Measurements from ENCODE around the gene ZNF22.
"Not testable (repeated sequence)": the region's sequence is repeated elsewhere in the genome, so short reads cannot be mapped to it uniquely, and the experiment has no call there.

ZNF22 gene

DNA sequence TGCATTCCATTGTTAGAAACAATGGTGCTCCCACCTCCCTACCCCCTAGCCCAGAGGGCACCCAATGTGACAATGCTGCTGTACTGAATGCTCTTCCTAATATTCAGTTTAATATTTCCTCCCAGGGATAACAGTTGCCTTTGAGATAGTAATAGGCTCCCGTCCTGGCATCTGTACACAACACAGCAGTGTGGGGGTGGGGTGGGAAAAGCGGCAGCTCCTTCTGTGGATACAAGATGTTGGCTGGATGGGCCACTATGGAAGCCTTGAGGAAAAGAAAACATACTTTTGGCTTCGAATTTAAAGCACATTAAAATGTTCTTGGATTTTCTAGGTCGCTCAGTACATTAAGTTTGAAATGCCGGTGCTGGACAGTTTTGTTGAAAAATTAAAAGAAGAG lies 9.2 kb upstream of the ZNF22 start:
- no peak for DNase-seq (ENCODE audit: low spot score)

DNA sequence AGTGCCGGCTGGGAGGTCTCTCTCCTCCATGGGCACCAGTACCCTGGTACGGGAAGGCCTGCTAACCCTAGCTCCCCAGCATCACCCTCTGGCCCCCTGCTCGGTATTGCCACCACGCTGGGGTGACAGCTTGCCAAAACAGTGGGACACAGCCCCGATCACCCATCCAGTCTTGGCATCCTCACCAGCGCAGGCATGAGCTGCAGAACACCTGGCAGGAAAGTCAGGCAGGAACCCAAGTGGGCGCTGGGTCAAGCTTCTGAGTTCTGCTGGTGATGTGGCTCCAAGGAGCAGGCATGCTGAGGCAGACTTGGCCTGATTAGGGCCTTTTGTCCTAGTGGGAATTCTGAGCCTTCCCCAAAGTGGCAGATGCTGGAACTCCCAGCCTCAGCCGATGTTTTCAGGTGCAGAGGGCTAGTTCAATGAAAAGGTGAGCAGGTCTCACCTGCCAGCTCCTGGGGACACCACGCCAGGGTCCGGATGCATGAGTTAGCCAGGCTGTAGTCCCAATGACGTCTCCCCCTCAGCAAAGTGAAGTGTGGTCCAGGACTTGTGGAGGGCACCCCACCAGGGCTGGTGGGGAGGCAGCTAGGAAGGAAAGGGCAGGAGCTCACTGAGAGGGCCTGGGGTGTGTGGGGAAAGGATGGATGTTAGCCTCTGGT lies 8.5 kb upstream of the ZNF22 start:
- no peak for DNase-seq (ENCODE audit: low spot score)

DNA sequence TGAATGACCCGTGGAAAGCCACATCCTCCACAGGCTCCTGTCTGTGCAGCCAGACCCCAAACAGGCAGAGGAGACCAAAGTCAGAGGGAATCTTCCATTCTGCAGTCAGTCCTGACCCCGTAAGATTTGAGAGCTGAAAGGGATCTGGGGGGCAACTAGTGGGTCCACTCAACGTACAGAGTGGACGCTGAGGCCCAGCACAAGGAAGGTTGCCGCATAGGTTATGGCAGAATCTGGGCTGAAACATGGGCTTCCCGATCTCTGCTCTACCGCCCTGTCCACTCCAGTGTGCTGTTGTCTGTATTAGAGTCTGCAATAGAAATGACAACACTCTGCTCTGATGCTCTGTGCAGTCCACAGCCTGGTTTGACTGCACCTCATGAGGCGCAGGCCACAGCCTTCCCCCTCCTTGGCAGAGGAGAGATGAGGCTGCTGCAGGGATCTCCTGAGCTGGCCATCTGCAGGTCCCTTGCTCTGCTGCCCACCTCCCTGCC lies 7.9 kb upstream of the ZNF22 start:
- no peak for DNase-seq (ENCODE audit: low spot score)

DNA sequence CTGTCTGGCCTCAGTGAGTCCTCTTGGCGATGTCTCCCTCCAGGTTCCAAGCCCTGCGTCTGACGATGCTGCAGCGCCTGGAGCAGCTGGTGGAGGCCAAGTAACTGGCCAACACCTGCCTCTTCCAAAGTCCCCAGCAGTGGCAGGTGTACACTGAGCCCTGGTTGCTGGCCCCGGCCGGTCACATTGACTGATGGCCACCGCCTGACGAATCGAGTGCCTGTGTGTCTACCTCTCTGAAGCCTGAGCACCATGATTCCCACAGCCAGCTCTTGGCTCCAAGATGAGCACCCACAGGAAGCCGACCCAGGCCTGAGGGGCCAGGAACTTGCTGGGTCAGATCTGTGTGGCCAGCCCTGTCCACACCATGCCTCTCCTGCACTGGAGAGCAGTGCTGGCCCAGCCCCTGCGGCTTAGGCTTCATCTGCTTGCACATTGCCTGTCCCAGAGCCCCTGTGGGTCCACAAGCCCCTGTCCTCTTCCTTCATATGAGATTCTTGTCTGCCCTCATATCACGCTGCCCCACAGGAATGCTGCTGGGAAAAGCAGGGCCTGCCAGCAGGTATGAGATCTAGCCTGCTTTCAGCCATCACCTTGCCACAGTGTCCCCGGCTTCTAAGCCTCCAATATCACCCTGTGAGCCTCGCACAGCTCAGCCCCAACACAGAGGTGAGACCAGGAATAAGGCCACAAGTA lies 7.3 kb upstream of the ZNF22 start:
- DNase-seq (ENCODE audit: low spot score), result no peak

DNA sequence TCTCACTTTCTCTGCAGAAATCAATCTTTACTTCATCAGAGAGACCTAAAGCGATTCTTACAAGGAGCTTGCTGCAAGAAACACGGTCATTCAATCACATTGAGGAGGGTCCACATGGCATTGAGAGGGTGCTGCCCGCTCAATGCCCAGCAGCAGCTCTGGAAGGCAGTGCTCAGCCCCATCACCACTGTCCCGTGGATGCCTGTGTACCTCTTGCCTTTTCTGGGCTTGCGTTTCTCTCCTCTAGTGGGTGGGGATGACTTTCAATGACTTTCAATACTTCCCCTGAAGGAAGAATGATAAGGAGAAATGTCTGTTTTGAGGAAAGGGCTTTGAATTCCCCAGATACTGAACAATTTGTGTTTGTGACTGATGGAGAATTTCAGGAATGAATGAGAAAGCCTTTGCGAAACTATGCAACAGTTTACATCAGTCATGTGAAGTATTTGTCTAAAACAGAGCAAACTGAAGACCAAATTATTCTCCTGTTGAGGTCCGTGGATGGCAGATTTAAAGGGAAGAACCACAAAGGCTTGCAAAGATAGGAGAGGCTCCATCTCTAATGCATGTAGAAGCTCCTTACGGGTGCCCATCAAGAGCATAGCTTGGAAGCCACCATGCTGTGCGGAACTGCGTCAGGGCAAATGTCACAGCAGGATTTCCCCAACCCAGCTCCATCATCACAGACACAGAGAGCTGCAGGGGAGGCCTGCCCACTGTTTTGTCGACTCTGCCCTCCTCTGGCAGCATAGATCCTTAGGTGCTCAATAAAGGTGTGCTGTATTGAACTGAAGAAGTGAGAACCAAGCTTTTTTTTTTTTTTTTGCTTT lies 6.6 kb upstream of the ZNF22 start:
- no peak for DNase-seq (ENCODE audit: low spot score)

DNA sequence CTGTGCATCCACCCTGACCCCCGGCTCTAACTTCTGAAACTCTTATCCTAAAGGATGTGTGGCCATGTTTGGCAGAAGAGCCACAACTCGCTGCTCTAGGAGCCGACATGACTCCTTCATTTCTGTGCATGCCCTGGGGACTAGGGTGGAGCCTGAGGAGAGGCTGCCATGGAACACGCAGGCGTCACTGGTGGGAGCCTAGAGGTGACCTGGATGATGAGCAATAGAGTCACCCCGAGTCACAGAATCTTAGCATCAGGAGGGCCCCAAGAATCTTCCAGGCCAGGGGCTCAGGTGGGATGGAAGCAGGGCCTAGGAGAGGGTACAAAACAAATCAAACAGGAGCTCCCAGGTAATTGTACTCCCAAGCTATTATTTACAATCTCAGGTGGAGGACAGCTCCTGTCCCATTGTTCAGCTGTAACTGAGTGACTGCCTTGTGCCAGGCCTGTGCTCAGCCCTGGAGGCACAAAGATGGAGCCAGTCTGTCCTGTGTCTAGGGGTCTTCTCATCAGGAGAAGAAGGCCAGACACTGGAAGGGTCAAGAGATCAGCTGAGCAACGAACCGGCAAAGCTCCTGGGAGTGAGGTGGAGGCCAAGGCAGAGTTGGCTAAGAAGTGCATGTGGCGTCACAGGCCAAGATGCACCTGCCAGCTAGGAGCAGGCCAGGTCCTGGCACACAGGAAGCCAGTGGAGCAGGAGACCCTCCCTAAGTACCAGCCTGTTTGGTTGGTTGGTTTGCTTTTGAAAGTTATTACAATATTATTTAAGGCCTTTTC lies 5.8 kb upstream of the ZNF22 start:
- DNase-seq (ENCODE audit: low spot score), result no peak

DNA sequence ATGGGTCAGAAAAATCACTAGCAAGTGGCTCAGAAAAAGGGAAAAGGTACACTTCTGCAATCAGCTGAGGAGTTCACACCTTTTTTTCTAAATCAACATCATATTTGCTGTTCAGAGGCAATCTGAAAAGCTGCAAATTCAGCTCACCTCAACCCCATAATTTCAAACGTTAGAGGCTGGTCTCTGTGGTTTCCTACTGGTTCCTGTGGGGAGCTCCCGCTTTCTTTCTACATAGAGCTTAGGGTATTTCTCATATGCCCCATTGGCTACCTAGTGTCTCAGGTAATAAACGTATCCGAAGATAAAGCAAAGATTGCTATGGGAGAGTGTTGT lies 5.2 kb upstream of the ZNF22 start:
- no peak for DNase-seq (ENCODE audit: low spot score)

DNA sequence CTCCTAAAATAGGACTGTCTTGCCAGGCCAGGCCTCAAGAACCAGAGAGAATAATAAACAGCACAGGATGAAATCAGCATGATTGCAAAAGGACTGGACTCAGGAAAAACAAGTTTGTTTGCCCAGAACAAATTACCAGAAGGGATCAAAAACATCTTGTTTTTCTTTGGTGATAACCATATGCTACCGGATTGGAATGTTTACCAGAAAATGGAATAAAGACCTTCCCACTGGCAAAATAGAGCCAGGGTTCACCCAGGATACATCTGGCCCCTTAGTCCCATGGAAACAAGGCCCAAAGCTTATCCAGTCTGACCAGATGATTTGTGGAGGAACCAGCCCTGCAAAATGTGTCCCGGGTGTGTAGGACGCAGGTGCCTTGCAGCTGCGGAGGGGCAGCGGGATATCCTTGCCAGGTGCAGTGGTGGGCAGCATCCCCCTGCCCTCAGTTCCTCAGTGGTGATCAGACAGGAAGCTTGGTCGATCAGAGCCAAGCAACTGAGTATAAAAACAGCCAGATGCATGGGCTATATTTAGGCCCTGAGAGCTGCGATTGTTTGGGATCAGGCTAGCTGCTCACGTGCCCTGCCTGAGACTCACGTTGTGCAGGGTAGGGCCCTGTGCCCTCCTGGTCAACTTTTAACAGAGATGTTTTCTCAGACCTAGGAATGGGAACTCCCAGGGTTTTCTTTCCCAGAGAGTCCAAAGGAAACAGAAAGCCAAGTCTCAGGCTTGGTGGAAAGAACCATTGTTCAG lies 4.6 kb upstream of the ZNF22 start:
- DNase-seq (ENCODE audit: low spot score), result no peak

DNA sequence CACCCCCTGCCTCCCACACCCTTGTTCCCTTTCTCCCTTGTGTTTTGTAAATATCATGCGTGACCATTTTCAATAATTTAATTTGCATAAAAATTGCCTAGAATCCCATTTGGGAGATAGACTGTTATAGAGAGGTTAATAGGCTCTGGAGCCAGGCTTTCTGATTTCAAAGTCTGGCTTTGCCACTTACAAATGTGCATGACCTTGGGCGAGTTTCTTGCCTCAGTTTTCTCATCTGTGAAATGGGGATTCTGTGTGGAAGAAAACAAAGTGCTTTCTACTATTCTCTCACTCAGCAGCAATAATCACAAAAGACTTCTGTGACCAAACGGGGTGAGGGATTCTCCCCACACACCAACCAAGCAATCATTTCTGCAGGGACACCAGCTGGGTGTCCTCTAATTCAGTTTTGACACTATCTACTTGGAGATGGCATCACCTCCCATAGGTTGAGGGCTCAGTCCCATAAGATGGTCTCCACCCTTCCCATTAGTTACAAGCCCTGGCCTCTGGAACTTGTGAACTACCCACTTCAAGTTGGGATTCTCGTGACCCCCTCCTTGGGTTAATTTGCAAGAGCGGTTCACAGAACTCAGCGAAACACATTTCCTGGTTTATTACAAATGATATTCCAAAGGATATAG lies 3.5 kb upstream of the ZNF22 start:
- no peak for DNase-seq (ENCODE audit: low spot score)

DNA sequence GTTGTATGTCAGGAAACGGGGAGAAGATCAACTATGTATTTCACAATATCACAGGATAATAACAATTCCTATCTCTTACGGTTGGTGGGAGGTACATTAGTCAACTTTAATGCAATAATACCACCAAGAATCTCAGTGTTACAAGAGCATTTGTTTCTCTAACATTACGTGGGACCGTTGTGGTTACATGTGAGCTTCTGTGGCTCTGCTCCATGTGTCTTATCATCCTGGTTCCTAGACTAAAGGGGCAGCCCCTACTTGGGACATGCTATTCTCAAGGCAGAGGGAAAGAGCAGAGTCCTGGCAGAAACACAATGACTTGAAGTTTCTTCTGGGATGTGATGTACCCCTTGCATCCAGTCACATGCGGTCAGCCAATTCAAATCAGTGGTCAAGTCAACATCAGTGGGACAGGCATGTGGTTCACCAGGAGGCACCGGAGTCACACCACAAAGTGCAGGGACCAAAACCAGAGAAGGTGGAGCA lies 2.5 kb upstream of the ZNF22 start:
- DNase-seq (ENCODE audit: low spot score), result no peak

DNA sequence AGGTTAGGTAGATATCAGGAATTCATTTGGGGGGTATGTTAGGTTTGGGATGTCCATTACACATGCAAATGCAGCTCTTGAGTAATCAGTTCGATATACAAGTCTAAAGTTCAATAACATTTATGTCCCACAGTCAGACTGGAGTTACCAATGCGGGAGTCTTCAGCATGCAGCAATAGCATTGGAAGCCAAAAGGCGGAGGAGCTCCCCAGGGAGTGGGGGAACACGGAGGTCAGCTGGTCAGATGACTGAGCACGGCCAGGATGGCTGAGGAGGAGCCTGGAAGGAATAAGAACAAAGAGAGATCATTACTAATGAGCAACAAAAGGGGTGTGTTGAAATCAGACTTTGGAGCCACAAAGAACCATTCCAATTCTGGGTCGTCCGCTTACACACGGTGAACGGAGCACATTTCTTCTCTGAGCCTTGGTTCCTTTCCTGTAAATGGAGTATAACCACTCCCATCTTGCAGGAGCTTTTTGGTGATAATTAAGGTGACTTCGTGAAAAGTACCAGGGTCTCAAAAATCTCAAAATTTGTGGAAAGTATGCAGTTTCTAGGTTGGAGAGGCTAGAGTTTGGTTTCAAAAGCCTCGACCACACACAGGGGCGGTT lies 478 bp upstream of the ZNF22 start:
- no peak for DNase-seq (ENCODE audit: low spot score)

DNA sequence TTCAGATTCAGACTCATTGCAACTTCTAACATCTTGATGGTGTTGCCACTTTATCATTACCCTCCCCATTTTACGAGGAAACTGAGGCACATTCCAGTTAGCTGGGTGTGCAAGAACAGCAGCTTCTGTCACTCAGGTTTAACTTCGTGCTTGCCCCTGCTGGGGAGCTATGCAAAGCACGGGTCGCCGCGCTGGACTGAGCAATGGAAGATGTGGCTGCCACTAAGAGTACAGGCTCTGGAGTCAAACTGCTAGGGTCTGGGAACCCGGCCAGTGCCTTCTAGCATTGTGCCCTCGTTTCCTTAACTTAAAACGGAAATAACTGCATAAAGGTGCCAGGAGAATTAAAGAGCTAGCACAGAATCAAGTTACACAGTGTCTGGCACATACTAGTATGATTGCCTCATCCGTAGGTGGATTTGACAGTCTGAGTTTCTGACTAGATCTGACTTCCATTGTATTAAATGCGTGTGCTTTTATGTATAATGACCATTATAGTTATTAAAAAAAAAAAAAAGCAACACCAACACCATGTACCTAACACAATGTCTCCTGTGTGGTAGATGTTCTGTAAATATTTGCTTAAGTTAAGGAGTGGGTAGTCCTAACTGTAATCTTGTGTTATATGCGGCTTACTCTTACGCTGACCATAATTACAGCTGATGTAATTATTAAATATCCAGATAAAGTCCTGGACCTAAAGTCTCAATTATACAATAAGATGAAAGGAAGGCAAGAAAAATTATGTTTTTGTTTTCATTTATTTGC lies 842 bp downstream of the ZNF22 start:
- peak; percentile 23 for DNase-seq (ENCODE audit: low spot score)

DNA sequence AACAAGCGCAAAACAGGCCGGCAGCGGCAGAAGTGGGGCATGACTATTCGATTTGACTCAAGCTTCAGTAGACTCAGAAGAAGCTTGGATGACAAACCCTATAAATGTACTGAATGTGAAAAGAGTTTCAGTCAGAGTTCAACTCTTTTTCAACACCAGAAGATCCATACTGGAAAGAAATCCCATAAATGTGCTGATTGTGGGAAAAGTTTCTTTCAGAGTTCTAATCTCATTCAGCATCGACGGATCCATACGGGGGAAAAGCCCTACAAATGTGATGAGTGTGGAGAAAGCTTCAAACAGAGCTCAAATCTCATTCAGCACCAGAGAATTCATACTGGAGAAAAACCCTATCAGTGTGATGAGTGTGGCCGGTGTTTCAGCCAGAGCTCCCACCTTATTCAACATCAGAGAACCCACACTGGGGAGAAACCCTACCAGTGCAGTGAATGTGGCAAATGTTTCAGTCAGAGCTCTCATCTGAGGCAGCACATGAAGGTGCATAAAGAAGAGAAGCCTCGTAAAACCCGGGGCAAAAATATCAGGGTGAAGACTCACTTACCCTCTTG lies 2.8 kb downstream of the ZNF22 start:
- no peak for DNase-seq (ENCODE audit: low spot score)

DNA sequence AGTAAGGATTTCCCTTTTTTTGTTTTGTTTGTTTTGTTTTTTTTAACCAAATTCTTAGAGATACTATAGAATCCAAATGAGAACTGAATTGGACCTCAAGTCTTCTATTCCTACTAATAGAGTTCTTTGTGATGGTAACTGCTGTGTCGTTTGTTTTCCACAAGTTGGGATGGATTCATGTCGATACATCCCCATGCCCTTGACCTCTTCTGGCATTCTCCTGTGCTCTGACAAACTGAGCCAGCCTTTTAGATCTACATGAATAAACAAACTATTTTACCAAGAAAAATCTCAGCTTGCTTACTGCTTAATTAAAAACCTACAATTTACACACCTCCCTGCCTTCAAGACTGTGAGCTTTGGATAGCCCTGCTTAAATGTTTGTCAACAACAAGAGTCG lies 3.9 kb downstream of the ZNF22 start:
- DNase-seq (ENCODE audit: low spot score), result no peak

DNA sequence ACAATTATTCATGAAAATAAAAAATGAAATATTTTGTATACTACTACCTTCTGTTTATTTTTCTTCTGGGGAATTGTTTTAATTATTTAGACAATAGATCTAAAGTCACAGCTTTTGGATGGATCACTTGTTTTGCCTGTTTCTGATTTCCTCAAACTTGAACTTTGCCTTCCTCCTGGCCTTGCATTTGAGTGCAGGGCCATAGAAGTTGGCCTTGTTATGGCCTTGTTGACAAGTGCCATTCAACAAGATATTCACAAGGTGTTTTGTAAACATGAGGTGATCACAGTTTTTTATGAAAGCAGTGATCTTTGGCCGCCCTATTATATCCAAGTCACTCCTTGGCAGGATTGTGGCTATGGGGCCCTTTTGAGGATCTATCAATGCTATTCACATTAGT lies 4.6 kb downstream of the ZNF22 start:
- DNase-seq (ENCODE audit: low spot score), result no peak

DNA sequence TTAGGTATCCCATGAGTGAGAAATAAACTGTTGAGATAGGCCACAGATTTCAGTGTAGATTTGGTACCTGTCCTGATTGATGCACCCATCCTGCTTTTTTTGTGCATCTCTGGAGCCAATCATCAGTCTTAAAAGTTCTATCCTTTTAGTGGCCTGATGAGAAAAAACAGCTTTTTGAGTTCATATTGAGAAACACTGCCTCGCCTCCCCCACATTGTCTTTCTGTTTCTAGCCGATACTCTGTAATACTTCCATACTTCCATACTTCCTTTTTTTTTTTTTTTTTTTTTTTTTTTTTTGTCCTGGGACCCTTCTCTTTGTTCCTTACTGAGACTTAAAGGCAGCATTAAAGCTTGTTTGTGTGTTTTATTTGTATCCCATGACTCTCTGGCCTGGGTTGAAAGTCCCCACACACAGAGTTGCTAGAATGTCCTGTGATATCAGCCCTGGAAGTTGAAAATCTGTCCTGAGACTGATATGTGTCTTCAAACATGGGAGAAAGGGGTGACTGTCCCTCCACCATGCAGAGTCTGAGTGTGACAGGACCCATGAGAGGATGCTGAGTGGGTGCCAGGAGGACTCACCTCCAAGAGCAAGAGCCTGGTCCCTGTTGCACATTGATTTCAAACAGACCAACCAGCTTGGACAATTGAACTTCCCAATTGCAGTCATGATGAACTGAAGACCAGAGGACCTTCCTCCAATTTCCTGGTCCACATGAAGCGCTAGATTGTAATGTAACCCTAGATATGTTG lies 5.7 kb downstream of the ZNF22 start:
- DNase-seq (ENCODE audit: low spot score), result no peak

DNA sequence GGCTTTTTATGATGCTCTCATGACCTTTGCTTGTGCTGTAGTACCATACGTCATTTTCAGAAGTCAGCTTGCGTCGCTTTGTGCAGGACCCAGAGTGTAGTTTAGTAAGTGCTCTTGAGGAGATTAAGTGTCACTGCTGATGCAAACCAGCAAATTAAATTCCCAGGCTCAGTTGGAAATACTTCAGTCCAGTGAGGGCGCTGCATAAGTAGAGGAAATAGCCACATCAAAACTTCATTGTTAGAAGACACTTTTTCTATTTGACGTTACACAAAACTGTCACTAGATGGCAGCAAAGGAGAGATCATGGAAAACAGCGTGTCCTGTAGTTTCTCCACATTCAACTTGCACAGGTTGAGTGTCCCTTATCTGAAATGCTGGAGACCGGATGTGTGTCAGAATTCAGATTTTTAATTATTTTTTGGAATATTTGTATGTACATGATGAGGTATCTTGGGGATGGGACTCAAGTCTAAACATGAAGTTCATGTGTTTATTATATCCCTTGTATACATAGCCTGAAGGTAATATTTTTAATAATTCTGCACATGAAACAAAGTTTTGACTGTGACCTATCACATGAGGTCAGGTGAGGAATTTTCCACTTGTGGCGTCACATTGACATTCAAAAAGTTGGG lies 7.9 kb downstream of the ZNF22 start:
- DNase-seq (ENCODE audit: low spot score), result peak; percentile 69

DNA sequence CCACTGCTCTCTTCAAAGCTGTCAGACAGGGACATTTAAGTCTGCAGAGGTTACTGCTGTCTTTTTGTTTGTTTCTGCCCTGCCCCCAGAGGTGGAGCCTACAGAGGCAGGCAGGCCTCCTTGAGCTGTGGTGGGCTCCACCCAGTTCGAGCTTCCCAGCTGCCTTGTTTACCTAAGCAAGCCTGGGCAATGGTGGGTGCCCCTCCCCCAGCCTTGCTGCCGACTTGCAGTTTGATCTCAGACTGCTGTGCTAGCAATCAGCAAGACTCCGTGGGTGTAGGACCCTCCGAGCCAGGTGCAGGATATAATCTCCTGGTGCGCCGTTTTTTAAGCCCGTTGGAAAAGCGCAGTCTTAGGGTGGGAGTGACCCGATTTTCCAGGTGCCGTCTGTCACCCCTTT lies 13.8 kb downstream of the ZNF22 start:
- DNase-seq (ENCODE audit: low spot score), result not testable (repeated sequence)

Measured in LoVo (cell line).